ENCODE results near the gene CLDN18.

GRCh38 chr3:138043266-138044029 lies 33.5 kb downstream of the CLDN18 start:
- no peak for TF ChIP-seq MAX (IDR thresholded peaks at IDR 0.05)
- TF ChIP-seq TCF12 (IDR thresholded peaks at IDR 0.05; ENCODE audit: low read depth) = no peak
- no peak for TF ChIP-seq EP300 (IDR thresholded peaks at IDR 0.05; ENCODE audit: borderline replicate concordance)
- TF ChIP-seq RAD21 (IDR thresholded peaks at IDR 0.05; ENCODE audit: low read depth) = no peak
- no peak for TF ChIP-seq FOXM1 (IDR thresholded peaks at IDR 0.05; ENCODE audit: borderline replicate concordance, low read depth)
- no peak for TF ChIP-seq YY1 (IDR thresholded peaks at IDR 0.05; ENCODE audit: low read depth)
- no peak for TF ChIP-seq REST (IDR thresholded peaks at IDR 0.05; ENCODE audit: low read depth)
- TF ChIP-seq TAF1 (IDR thresholded peaks at IDR 0.05; ENCODE audit: low read depth) = no peak
- TF ChIP-seq CREB1 (IDR thresholded peaks at IDR 0.05; ENCODE audit: low read depth) = no peak
- no peak for TF ChIP-seq ZBTB7A (IDR thresholded peaks at IDR 0.05; ENCODE audit: low read depth)
